ENCODE measurements around the gene SLC22A23. TPM values are rescaled to one million over a fixed set of nuclear protein-coding genes. Genes with fewer than 3 reads are reported as not detected.
A peak's percentile ranks its signal among the peaks of the same experiment; 100 is the strongest.
"Not testable (repeated sequence)": the region's sequence is repeated elsewhere in the genome, so short reads cannot be mapped to it uniquely, and the experiment has no call there.

The SLC22A23 gene
- polyA plus RNA-seq, 1 donor from 2014 or later = 0.35 TPM

DNA sequence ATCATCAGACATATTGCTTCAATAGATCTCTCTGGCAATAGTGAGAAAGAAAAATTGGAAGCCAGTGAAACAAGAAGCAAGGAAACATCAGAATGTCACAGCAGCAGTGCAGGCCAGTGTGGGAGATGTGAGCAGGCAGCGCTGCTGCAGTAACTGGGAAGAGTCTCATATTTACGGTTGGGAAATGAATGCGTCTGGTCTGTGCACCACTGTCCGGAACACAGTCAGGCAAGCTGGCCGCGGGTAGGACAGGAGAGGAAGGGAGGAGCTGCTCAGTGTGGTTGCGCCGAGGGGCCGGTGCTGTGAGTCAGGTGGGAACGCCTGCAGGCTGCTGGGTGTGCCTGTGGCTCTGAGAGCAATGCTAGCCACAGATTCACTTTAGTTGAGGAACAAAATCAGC lies 204.5 kb downstream of the SLC22A23 start:
- H3K27me3 Mint-ChIP-seq = peaks cover 18% of the 10 kb centered on the region
- H3K27ac Mint-ChIP-seq = no peak overlapping the region

GRCh38 chr6:3251462-3252314 lies 205.2 kb downstream of the SLC22A23 start:
- Mint-ChIP-seq H3K27me3 (peaks cover 18% of the 10 kb centered on the region), H3K4me1 (peaks cover 5 to 7% (median 6%) of the 10 kb centered on the region in 3 donors), H3K4me3 (peak overlapping the region in 1 of 4 donors; percentile 42), H3K27ac (no peak overlapping the region), H3K36me3 (no peaks in the 10 kb centered on the region), H3K9me3 (peaks cover 0 to 5% (median 0%) of the 10 kb centered on the region in 3 donors)

More for the DNA sequence above, 204.5 kb downstream of the SLC22A23 start:
- Mint-ChIP-seq H3K9me3 (peaks cover 0 to 5% (median 0%) of the 10 kb centered on the region in 3 donors), H3K36me3 (no peaks in the 10 kb centered on the region), H3K4me3 (peak overlapping the region in 1 of 4 donors; percentile 34), H3K4me1 (peaks cover 6 to 8% (median 6%) of the 10 kb centered on the region in 3 donors)

DNA sequence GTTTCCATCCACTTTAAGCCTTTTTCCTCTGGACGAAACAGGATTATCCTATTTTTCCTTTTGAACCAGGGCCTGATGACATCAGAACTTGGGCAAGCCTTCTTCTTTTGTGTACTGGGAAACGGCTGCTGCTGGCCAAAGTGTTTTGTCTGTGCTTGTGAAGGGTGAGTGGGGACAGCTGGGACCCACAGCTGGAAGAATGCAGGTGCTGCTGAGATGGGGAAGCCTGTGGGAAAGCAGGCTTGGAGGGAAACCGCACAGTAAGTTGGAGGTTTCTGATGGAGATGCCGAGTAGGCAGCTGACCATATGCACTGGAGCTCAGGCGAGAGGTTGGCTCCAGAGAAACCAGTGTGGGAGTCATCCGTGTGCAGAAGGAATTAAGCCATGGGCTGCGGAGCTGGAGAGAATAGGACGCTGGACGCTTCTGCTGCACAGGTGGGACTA lies 206.6 kb downstream of the SLC22A23 start:
- Mint-ChIP-seq H3K9me3 (peaks cover 0 to 5% (median 0%) of the 10 kb centered on the region in 3 donors), H3K27ac (no peak overlapping the region), H3K4me3 (no peak overlapping the region), H3K36me3 (no peaks in the 10 kb centered on the region), H3K4me1 (peaks cover 5 to 6% (median 5%) of the 10 kb centered on the region in 3 donors), H3K27me3 (peaks cover 16% of the 10 kb centered on the region)

- Mint-ChIP-seq H3K27me3 (peaks cover 16% of the 10 kb centered on the region), H3K36me3 (no peaks in the 10 kb centered on the region), H3K4me3 (no peak overlapping the region), H3K9me3 (peaks cover 0 to 5% (median 0%) of the 10 kb centered on the region in 3 donors), H3K4me1 (peaks cover 5 to 6% (median 5%) of the 10 kb centered on the region in 3 donors), H3K27ac (no peak overlapping the region)
Observed at GRCh38 chr6:3249821-3250220, 207.0 kb downstream of the SLC22A23 start.

DNA sequence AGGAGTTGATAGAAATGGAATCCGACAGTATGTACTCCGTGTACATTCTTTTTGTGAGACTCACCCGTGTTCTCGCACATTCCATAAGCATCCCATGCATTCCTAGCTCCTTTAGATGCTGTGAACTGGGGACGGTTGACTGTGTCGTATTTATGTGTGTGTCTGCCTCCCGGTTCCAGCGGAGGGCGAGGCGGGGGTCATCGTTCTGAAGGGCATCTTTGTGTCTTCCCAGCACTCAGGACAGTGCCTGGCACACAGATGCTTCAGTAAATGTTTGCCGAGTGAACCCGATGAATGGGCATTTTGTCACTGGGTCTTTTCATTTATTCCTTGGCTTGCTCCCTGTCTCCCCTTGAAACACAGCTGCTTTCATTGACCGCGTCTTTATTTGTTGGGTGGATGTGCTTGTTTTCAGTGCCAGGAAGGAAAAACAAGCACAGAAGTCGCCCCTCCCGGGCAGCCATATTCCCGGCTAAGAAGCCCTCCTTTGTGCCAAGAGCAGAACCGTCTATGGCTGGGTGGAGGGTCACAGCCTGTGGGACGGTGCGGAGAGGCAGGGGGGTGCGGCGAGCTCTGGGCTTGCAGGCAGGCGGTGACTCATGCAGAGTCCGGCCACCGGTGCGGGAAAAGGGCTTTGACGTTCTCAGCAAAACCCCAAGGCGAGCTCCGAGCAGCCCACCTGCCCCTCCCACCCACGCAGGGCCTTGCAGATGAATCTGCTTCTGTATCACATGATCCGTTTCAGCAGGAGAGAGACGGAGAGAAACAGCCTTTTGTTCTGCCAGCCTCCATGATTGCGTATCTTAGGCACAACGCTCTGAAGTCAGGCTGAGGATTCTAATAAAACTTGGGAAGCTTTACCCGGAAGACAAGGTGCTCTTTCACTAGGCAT lies 209.3 kb downstream of the SLC22A23 start:
- H3K9me3 Mint-ChIP-seq = no peaks in the 10 kb centered on the region
- no peaks in the 10 kb centered on the region for H3K36me3 Mint-ChIP-seq
- H3K4me1 Mint-ChIP-seq = peaks cover 5 to 6% (median 5%) of the 10 kb centered on the region in 3 donors
- peaks cover 22% of the 10 kb centered on the region for H3K27me3 Mint-ChIP-seq
- peak overlapping the region in 1 of 3 donors; percentile 35 for H3K27ac Mint-ChIP-seq
- no peak overlapping the region for H3K4me3 Mint-ChIP-seq

DNA sequence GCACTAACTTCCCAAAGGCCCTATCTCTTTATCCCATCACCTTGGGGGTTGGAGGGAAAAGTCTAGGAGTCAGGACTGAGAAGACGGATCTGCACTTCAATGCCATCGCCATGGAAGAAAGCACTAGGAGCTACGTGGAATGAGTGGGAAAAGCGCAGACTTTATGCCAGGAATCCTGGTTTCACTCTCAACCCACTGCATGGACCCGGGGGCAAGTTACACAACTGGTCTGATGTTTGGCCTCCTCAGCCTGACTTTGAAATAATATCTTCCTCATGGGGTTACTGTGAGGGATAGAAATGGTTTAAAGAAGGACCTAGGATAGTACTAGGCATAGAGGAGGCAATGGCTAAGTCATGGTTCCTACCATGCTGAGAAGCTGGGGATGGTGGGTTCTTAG lies 211.6 kb downstream of the SLC22A23 start:
- no peaks in the 10 kb centered on the region for H3K36me3 Mint-ChIP-seq
- no peak overlapping the region for H3K4me3 Mint-ChIP-seq

DNA sequence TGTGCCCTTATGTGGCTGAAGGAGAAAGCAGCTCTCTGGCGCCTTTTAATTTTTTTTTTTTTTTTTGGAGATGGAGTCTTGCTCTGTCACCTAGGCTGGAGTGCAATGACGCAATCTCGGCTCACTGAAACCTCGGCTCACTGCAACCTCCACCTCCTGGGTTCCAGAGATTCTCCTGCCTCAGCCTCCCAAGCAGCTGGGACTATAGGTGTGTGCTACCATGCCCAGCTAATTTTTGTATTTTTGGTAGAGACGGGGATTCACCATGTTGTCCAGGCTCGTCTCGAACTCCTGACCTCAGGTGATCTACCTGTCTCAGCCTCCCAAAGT lies 212.1 kb downstream of the SLC22A23 start:
- H3K27ac Mint-ChIP-seq, H3K4me1 Mint-ChIP-seq, H3K9me3 Mint-ChIP-seq, H3K36me3 Mint-ChIP-seq, H3K4me3 Mint-ChIP-seq: not testable (repeated sequence)
- peaks cover 18% of the 10 kb centered on the region for H3K27me3 Mint-ChIP-seq

More for the DNA sequence above, 211.6 kb downstream of the SLC22A23 start:
- peaks cover 17% of the 10 kb centered on the region for H3K27me3 Mint-ChIP-seq
- no peak overlapping the region for H3K27ac Mint-ChIP-seq
- no peaks in the 10 kb centered on the region for H3K4me1 Mint-ChIP-seq
- no peaks in the 10 kb centered on the region for H3K9me3 Mint-ChIP-seq

- Mint-ChIP-seq H3K4me3 (no peak overlapping the region), H3K36me3 (no peaks in the 10 kb centered on the region), H3K4me1 (no peaks in the 10 kb centered on the region), H3K27ac (no peak overlapping the region), H3K27me3 (peaks cover 16% of the 10 kb centered on the region), H3K9me3 (no peaks in the 10 kb centered on the region)
Observed at GRCh38 chr6:3244003-3244831, 212.6 kb downstream of the SLC22A23 start.

GRCh38 chr6:3242768-3243167 lies 214.1 kb downstream of the SLC22A23 start:
- Mint-ChIP-seq H3K27ac (no peak overlapping the region), H3K4me1 (peaks cover 0 to under 1% (median under 1%) of the 10 kb centered on the region in 3 donors), H3K36me3 (no peaks in the 10 kb centered on the region), H3K27me3 (peaks cover 14% of the 10 kb centered on the region), H3K4me3 (no peak overlapping the region), H3K9me3 (no peaks in the 10 kb centered on the region)

DNA sequence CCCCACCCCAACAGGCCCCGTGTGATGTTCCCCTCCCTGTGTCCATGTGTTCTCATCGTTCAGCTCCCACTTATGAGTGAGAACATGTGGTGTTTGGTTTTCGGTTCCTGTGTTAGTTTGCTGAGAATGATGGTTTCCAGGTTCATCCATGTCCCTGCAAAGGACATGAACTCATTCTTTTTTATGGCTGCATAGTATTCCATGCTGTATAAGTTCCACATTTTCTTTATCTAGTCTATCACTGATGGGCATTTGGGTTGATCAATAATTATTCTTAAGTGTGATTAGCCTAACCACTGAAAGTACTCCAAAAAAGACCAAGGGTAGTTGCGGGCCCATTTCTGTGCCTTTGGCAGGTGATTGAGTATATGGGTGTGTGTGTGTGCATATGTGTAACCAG lies 215.1 kb downstream of the SLC22A23 start:
- H3K27me3 Mint-ChIP-seq = peaks cover 14% of the 10 kb centered on the region
- H3K36me3 Mint-ChIP-seq, H3K4me1 Mint-ChIP-seq: not testable (repeated sequence)

GRCh38 chr6:3240595-3240994 lies 216.3 kb downstream of the SLC22A23 start:
- peaks cover 19% of the 10 kb centered on the region for H3K27me3 Mint-ChIP-seq
- peaks cover 0 to 6% (median 3%) of the 10 kb centered on the region in 3 donors for H3K4me1 Mint-ChIP-seq
- H3K4me3 Mint-ChIP-seq = no peak overlapping the region
- no peaks in the 10 kb centered on the region for H3K9me3 Mint-ChIP-seq
- H3K27ac Mint-ChIP-seq = no peak overlapping the region
- no peaks in the 10 kb centered on the region for H3K36me3 Mint-ChIP-seq

More for the DNA sequence above, 215.1 kb downstream of the SLC22A23 start:
- H3K27ac Mint-ChIP-seq, H3K4me3 Mint-ChIP-seq, H3K9me3 Mint-ChIP-seq: not testable (repeated sequence)

DNA sequence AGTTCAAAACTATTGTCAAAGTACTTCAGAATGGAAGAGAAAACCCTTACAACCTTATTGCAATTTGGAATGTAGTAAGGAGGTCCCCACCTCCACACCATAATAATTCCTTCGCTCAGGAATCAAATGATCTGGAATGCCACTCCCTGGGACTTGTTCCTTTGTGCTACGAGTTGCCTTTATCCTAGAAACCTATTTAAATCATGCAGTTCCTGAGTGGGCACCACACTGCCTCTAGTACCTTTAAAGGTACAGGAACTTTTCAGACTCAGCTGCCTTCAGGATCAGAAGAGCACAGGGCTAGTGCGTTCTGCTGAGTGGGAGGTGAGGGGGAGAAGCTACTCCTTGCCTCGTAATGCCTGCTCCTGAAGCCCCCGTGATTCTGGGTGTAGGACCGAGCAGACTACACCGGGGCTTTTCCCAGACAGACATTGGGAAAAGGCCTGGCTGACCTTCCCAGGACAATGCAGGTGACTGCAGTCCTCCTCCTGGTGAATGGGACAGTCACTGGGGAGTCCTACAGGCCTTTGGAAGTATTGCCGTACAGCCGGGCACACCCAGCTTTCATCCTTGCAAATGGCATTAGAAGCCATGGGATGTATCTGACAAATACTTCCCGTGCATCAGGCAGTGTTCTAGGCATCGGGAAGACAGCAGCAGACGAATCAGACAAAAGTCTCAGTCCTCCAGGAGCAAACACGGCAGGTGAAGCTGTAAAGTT lies 217.6 kb downstream of the SLC22A23 start:
- Mint-ChIP-seq H3K27ac (no peak overlapping the region), H3K27me3 (peaks cover 25% of the 10 kb centered on the region), H3K4me1 (peaks cover 0 to 6% (median 3%) of the 10 kb centered on the region in 3 donors), H3K9me3 (no peaks in the 10 kb centered on the region), H3K4me3 (peak overlapping the region in 1 of 4 donors; percentile 60), H3K36me3 (no peaks in the 10 kb centered on the region)

- Mint-ChIP-seq H3K27me3 (peaks cover 32% of the 10 kb centered on the region), H3K9me3 (no peaks in the 10 kb centered on the region), H3K36me3 (no peaks in the 10 kb centered on the region), H3K4me1 (peaks cover 0 to 6% (median 3%) of the 10 kb centered on the region in 3 donors), H3K4me3 (no peak overlapping the region), H3K27ac (no peak overlapping the region)
Observed at GRCh38 chr6:3237761-3238662, 218.8 kb downstream of the SLC22A23 start.
